ENCODE results near the gene WDR49. TPM values are rescaled to one million over a fixed set of nuclear protein-coding genes. Genes with fewer than 3 reads are reported as not detected.

WDR49 gene
- 1.8 TPM for total RNA-seq (ENCODE audit: unreplicated experiment)
- long read RNA-seq: 0 reads

GRCh38 chr3:167653760-167654159 is at the start of gene WDR49:
Gene WDR49, minus strand, starts transcription at chr3:167653942. Its CDS starts 517 bp downstream, at chr3:167653425.
- Mint-ChIP-seq H3K27me3 (ENCODE audit: unreplicated experiment) (peaks cover 1% of the 10 kb centered on the region), H3K9me3 (ENCODE audit: unreplicated experiment) (no peaks in the 10 kb centered on the region), H3K27ac (ENCODE audit: unreplicated experiment) (peak within 1 kb of the TSS; percentile 72), H3K36me3 (ENCODE audit: low read depth, unreplicated experiment) (no peaks in the 10 kb centered on the region), H3K4me3 (ENCODE audit: unreplicated experiment) (no peak within 1 kb of the TSS), H3K4me1 (ENCODE audit: unreplicated experiment) (peaks cover 9% of the 10 kb centered on the region)
- DNase-seq (ENCODE audit: low spot score): no peak
- TF ChIP-seq CTCF (IDR thresholded peaks at IDR 0.05; ENCODE audit: unreplicated experiment): no peak

- Mint-ChIP-seq H3K4me3 (ENCODE audit: unreplicated experiment) (no peak overlapping the region), H3K27ac (ENCODE audit: unreplicated experiment) (no peak overlapping the region), H3K36me3 (ENCODE audit: low read depth, unreplicated experiment) (peaks cover 7% of the 10 kb centered on the region), H3K9me3 (ENCODE audit: unreplicated experiment) (no peaks in the 10 kb centered on the region), H3K4me1 (ENCODE audit: unreplicated experiment) (no peaks in the 10 kb centered on the region), H3K27me3 (ENCODE audit: unreplicated experiment) (no peaks in the 10 kb centered on the region)
- DNase-seq (ENCODE audit: low spot score): no peak
- no peak for TF ChIP-seq CTCF (IDR thresholded peaks at IDR 0.05; ENCODE audit: unreplicated experiment)
These were observed 47.2 kb upstream of the WDR49 start for GRCh38 chr3:167700926-167701325.

- Mint-ChIP-seq H3K4me1 (ENCODE audit: unreplicated experiment) (no peaks in the 10 kb centered on the region), H3K36me3 (ENCODE audit: low read depth, unreplicated experiment) (peaks cover 10% of the 10 kb centered on the region), H3K27me3 (ENCODE audit: unreplicated experiment) (no peaks in the 10 kb centered on the region), H3K9me3 (ENCODE audit: unreplicated experiment) (no peaks in the 10 kb centered on the region), H3K4me3 (ENCODE audit: unreplicated experiment) (no peak overlapping the region), H3K27ac (ENCODE audit: unreplicated experiment) (no peak overlapping the region)
- DNase-seq (ENCODE audit: low spot score): no peak
- TF ChIP-seq CTCF (IDR thresholded peaks at IDR 0.05; ENCODE audit: unreplicated experiment): no peak
These were observed 46.3 kb upstream of the WDR49 start for GRCh38 chr3:167700046-167700445.

- TF ChIP-seq CTCF (IDR thresholded peaks at IDR 0.05; ENCODE audit: unreplicated experiment): no peak
- Mint-ChIP-seq H3K9me3 (ENCODE audit: unreplicated experiment) (no peaks in the 10 kb centered on the region), H3K4me1 (ENCODE audit: unreplicated experiment) (no peaks in the 10 kb centered on the region), H3K36me3 (ENCODE audit: low read depth, unreplicated experiment) (peaks cover 17% of the 10 kb centered on the region), H3K27me3 (ENCODE audit: unreplicated experiment) (no peaks in the 10 kb centered on the region), H3K4me3 (ENCODE audit: unreplicated experiment) (no peak overlapping the region), H3K27ac (ENCODE audit: unreplicated experiment) (no peak overlapping the region)
- no peak for DNase-seq (ENCODE audit: low spot score)
These were observed 40.4 kb upstream of the WDR49 start for GRCh38 chr3:167694121-167694520.

- no peak for DNase-seq (ENCODE audit: low spot score)
- H3K27ac Mint-ChIP-seq (ENCODE audit: unreplicated experiment): no peak overlapping the region
- peaks cover 17% of the 10 kb centered on the region for H3K36me3 Mint-ChIP-seq (ENCODE audit: low read depth, unreplicated experiment)
- H3K4me3 Mint-ChIP-seq (ENCODE audit: unreplicated experiment): no peak overlapping the region
- no peaks in the 10 kb centered on the region for H3K4me1 Mint-ChIP-seq (ENCODE audit: unreplicated experiment)
- TF ChIP-seq CTCF (IDR thresholded peaks at IDR 0.05; ENCODE audit: unreplicated experiment): no peak
- H3K9me3 Mint-ChIP-seq (ENCODE audit: unreplicated experiment): no peaks in the 10 kb centered on the region
- H3K27me3 Mint-ChIP-seq (ENCODE audit: unreplicated experiment): no peaks in the 10 kb centered on the region
These were observed 37.6 kb upstream of the WDR49 start for GRCh38 chr3:167691366-167691765.
